Adrenal gland (tissue), 12 donors: Measurements from ENCODE around the gene HSD17B1. TPM values are rescaled to one million over a fixed set of nuclear protein-coding genes. Genes with fewer than 3 reads are reported as not detected.

ENCODE experiments used
- DNase-seq, 7 donors: peaks; one replicate each; pipeline ENCODE4 v3.0.0-alpha.2; 2019 to 2020
- H3K27ac ChIP-seq, 5 donors: fragments of 200-600 bp; sonication (generic) in 4 of 5; 1 replicate in 3 of 5; 2 replicates in 2 of 5; pipeline versions ENCODE4 v1.5.1 to v1.8.0; 2016 to 2020; ENCODE audit warnings: mild to moderate bottlenecking in 1 of 5
- H3K27me3 ChIP-seq: fragments of 200-600 bp; 2 replicates; pipeline ENCODE4 v1.8.0; 2021
- H3K36me3 ChIP-seq, 2 donors: fragments of 200-600 bp; replicated peaks in 1 of 2; 1 replicate in 1 of 2; 2 replicates in 1 of 2; pipeline versions ENCODE4 v1.5.1 to v1.8.0; 2018 to 2022
- H3K4me1 ChIP-seq, 2 donors: fragments of 200-600 bp; replicated peaks in 1 of 2; 1 replicate in 1 of 2; 2 replicates in 1 of 2; pipeline versions ENCODE4 v1.5.1 to v1.8.0; 2018 to 2021
- H3K4me3 ChIP-seq, 4 donors: fragments of 200-600 bp; sonication (generic) in 3 of 4; one replicate each; pipeline ENCODE4 v1.5.1; 2016 to 2018
- H3K9me3 ChIP-seq, 3 donors: fragments of 200-600 bp; sonication (generic) in 1 of 3; replicated peaks in 1 of 3; 1 replicate in 2 of 3; 2 replicates in 1 of 3; pipeline versions ENCODE4 v1.5.1 to v1.8.0; 2016 to 2021
- CTCF ChIP-seq, 6 experiments: fragments of 450-650 bp in 4 of 6; fragments of 200-600 bp in 2 of 6; sonication (generic) in 1 of 6; IDR thresholded peaks; 1 replicate in 5 of 6; 2 replicates in 1 of 6; pipeline versions ENCODE4 v1.5.1 to v1.8.0; 2016 to 2021; ENCODE audit warnings: antibody characterized with exemption in 6 of 6, mild to moderate bottlenecking in 2 of 6, moderate library complexity in 1 of 6
- POLR2A ChIP-seq, 2 donors: fragments of 450-650 bp; IDR thresholded peaks; one replicate each; pipeline ENCODE4 v1.6.1; 2017; ENCODE audit warnings: antibody characterized with exemption in 2 of 2, mild to moderate bottlenecking in 2 of 2, moderate library complexity in 1 of 2
- WGBS, 4 donors: extraction: QIAGEN DNeasy Blood & Tissue Kit in 2 of 4; methylation state at CpG; one replicate each; pipeline versions ENCODE4 v1.1.5 to v1.1.7; 2013 to 2017; 5-methylcytosine and 5-hydroxymethylcytosine counted together
- intact Hi-C, 2 donors: fragments of 100-400 bp; cut with DNase I; formaldehyde crosslinking; loops; one replicate each; pipeline versions ENCODE4 v1.14.1 to v1.15.0; 2022 to 2023
- polyA plus RNA-seq, 3 donors: library from polyadenylated mRNA; stranded (reverse); fragments of 200-250 nt in 2 of 3; fragments of 350-450 nt in 1 of 3; fragmentation: Illumina TruSeq in 1 of 3; extraction: RNeasy Lipid Tissue Mini Kit (QIAGEN cat#74804) in 1 of 3; gene quantifications; one replicate each; pipeline ENCODE4 v1.2.3, GENCODE V29; 2013 to 2014
- total RNA-seq, 9 donors: library from RNA; depleted of rRNA in 4 of 9; stranded (reverse); fragments of >200 nt in 4 of 9; fragments of 120-200 nt in 1 of 9; fragmentation: NEBNext Ultra II Directional in 1 of 9; extraction: Animal tissue kit (Norgen Biotek cat#: 25700) in 1 of 9; gene quantifications; one replicate each; pipeline versions ENCODE4 v1.1.0 to v1.2.4, GENCODE V29; 2013 to 2023
- donor health status: healthy with polysubstance abuse.
- donor health status: Bipolar disorder and iron deficiency.
- donor health status: DM: yes; HTN: yes; CAD: no.
- donor health status: DM: no; HTN: no; CAD: no.
- donor health status: DM: no; HTN: no; CAD: no.
- donor health status: DM: yes; HTN: yes; CAD: no.

Gene HSD17B1
- total and polyA plus RNA-seq, 12 donors, result 0.22 to 7.6 (median 2.1) TPM

DNA sequence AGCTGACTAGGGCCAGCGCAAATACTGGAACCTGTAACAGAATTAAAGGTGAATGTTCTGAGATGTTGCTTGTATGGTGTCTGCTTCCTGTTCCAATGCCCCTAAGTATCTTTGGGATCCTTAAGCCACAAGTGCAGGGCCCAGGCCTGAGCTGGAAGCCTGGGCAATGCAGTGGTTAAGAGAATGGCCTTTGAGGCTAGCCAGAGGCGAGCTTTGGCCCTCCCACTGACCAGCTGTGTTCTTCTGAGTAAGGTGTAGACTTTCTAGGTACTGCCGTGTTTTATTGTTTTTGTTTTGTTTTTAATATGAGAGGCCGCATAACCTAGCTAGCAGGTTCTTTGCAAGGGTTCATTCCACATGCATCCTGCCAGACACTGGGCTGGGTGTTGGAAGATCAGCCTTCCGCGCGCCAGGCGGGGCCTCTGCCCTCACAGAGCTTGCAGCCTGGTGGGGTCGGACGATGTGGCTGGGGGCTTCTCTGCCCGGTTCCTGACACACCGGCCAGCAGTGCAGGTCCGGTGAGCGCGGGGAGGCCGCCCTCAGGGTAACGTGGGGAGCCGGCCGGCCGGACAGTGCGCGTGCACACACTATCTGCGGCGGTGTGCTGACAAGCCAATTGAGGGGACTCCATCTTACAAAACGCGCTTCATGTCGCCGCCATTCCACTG, 13.6 kb downstream of the HSD17B1 start:
- TF ChIP-seq CTCF (IDR thresholded peaks at IDR 0.05) (no peak), POLR2A (IDR thresholded peaks at IDR 0.05) (no peak)
- no peak for DNase-seq
- Histone ChIP-seq H3K27me3 (no peaks in the 10 kb centered on the region), H3K4me3 (peak overlapping the region in 2 of 4 donors; percentile 77 to 95), H3K27ac (peak overlapping the region; percentile 76 to 94 (median 92)), H3K36me3 (peaks cover 0 to 51% of the 10 kb centered on the region in 2 donors), H3K9me3 (no peaks in the 10 kb centered on the region), H3K4me1 (peaks cover 34 to 41% of the 10 kb centered on the region in 2 donors)
- 26 to 64% (median 45%) methylated on average over 7 to 28 of the region's 28 CpGs for WGBS, 4 donors
- intact Hi-C loops, result no loop called here

- WGBS, 4 donors, result 1% methylated on average over 16 to 72 of the region's 72 CpGs
- peaks cover 0 to 58% of the 10 kb centered on the region in 2 donors for H3K36me3 ChIP-seq
Observed at GRCh38 chr17:42566883-42567573, 14.3 kb downstream of the HSD17B1 start, which contains the start of gene MLX. TSS of gene MLX (plus strand) at chr17:42567100. CDS start at chr17:42567125, 25 bp downstream.

DNA sequence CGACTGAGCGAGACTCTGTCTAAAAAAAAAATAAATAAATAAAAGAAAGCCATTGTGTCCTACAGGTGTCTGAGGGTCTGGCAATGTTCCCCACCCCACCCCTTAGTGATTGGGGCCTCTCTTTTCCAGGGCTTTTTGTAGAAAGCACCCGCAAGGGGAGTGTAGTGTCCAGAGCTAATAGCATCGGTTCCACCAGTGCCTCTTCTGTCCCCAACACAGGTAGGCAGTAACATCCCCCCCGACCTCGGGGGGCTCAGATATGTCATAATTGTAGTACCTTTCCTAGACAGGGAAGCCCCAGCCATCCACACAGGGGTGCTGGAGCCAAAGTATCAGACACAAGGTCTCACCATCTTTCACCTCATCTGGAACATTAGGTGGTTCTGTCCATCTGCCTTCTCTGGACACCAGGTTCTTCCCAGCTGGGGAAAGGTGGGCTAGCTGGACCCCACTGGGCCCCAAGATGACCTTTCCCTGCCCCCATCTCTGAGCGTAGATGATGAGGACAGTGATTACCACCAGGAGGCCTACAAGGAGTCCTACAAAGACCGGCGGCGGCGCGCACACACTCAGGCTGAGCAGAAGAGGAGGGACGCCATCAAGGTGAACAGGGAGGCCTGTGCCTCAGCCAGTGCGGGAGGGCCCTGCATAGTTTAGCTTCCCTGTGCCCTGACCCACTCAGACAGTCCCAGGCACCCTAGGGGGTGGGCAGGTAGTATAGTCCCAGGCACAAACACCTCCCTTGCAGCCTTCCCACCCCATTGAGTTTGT, 15.8 kb downstream of the HSD17B1 start:
- peak in 1 of 7 donors; percentile 18 for DNase-seq
- Histone ChIP-seq H3K9me3 (no peaks in the 10 kb centered on the region), H3K4me1 (peaks cover 20 to 28% of the 10 kb centered on the region in 2 donors), H3K27ac (peak overlapping the region in 2 of 5 donors; percentile 13 to 94), H3K4me3 (no peak overlapping the region), H3K27me3 (no peaks in the 10 kb centered on the region), H3K36me3 (peaks cover 0 to 73% of the 10 kb centered on the region in 2 donors)
- TF ChIP-seq POLR2A (IDR thresholded peaks at IDR 0.05) (no peak), CTCF (IDR thresholded peaks at IDR 0.05) (no peak)
- 82 to 89% (median 85%) methylated on average over 7 to 14 of the region's 14 CpGs for WGBS, 4 donors
- intact Hi-C loops, result no loop called here

More at GRCh38 chr17:42566883-42567573, 14.3 kb downstream of the HSD17B1 start, which contains the start of gene MLX:
- no peaks in the 10 kb centered on the region for H3K27me3 ChIP-seq
- peak within 1 kb of the TSS; percentile 76 to 94 (median 92) for H3K27ac ChIP-seq
- H3K4me3 ChIP-seq, result peak within 1 kb of the TSS; percentile 9 to 95 (median 55)
- TF ChIP-seq POLR2A (IDR thresholded peaks at IDR 0.05) (peak in 1 of 2 donors; percentile 44), CTCF (IDR thresholded peaks at IDR 0.05) (no peak)
- DNase-seq, result peak; percentile 95 to 97 (median 96)
- H3K9me3 ChIP-seq, result no peaks in the 10 kb centered on the region
- peaks cover 31 to 37% of the 10 kb centered on the region in 2 donors for H3K4me1 ChIP-seq
- intact Hi-C loops, result no loop called here
